Measurements from ENCODE around the gene MAP2K4.
"Not testable (repeated sequence)": the region's sequence is repeated elsewhere in the genome, so short reads cannot be mapped to it uniquely, and the experiment has no call there.

Gene MAP2K4

DNA sequence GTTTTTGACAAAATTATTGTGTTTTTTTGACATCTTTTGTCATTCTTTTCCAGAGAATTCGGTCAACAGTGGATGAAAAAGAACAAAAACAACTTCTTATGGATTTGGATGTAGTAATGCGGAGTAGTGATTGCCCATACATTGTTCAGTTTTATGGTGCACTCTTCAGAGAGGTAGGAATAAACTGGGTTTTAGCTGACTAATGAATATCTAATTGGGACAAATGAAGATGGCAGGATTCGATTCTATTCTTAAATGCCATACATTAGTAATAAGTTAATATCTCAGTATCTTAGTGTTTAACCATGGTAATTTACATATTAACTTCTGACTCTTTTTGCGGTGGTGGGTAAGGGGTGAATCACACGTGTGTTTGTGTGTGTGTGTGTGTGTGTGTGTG is 74.8 kb downstream of the MAP2K4 start:
- DNase-seq, result no peak

DNA sequence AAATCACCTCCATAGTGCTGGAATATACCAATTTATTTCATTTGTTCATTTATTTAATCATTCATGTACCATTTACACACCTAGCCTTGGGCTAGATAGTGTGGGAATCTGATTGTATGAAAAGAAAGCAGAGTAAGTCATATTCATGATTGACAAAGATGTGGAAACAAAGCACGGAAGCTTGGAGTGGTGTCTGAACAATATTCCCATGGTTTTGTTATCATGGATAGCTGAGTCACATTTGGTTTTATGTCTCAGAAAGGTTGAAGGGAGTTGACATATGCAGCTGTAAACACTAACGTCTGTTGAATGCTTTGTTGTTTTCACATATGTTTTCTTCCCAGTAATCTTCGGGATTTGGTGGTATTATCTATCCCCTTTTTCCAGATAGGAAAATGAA is 76.6 kb downstream of the MAP2K4 start:
- DNase-seq, result no peak

DNA sequence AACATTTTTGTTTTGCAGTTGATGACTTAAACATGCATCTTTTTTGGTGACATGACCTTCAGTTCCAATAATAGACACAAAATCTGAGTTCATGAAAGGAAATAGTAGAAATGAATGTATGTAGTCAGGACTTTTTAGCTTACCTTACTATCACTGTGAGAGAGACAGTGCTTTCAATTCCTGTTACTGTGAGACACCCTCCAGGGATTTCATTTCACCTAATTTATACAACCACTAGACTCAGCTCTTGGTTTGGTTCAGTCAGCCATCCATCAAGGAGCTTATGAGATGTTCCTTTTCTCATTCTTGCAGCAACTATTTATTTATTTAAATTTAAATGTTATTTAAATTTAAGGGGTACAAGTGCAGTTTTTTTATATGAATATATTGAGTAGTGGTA is 77.9 kb downstream of the MAP2K4 start:
- DNase-seq, result no peak

DNA sequence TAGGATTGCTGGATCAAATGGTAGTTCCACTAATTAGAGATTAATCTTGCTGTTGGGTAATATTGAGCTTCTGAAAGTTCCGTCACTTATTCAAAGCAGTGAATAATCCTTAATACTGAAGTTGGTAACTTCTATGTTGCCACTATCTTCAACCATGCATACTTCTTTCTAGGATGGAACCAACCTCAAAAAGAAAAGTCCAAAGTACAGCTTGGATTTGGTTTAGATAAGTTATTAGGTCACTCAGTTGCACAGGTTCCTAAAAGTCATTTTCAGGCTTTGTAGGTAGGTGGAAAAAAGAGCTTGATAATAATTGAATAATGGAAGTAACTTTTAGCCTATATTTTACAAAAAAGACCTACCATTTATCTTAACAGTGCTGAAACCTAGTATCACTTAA is 78.7 kb downstream of the MAP2K4 start:
- no peak for DNase-seq

DNA sequence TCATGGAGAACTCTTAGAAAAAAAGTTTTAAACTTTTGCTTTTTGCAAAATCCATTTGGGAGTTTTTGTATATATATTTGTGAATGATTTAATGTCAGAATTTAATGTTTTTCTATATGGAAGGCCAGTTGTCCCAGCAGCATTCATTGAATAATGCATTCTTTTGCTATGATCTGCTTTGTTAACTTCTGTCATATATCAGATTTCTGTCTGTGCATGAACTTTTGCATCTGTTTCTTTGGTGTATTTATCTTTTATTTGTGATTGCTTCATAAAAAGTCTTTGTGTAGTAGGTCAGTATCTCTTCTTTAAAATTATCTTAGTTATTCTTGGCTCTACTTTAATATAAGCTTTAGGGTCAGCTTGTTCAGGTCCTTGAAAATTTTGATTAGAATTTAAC is 84.2 kb downstream of the MAP2K4 start:
- DNase-seq, result no peak

DNA sequence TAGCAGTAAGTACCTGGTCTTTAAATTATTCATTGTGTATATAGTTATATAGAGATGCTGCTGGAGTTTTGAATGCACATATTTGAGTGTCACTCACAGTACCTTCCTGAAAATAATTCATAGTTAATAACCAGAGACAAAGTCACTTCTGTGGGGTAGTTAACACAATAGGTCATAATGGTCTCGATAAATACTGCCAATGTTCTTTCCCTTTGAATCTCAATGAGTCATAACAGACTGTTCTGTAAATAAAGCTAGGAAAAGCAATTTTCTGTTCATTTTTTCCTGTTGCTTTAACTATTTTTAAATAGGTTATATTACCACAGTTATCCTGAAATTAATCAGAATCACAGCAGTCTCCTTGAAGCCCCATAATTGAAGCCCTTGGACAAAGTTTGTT is 87.2 kb downstream of the MAP2K4 start:
- DNase-seq, result no peak

DNA sequence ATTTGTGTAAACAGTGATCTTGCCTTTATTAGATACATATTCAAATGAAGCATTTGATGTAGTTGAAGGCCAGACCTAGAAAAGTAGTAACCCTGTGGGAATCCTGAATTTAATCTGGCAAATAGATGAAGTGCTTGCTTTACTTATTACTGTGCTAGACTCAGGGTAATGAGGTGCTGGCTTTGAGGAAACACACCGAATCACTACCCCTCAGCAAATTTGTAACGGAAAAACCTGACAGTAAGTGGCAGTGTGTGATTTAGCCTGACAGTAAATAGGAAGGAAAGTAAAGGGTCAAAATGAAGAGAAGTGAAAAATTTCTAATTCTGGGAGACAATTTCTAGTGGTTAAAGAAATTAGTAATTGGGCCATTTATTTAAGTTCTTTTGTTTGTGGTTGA is 90.2 kb downstream of the MAP2K4 start:
- DNase-seq, result no peak

DNA sequence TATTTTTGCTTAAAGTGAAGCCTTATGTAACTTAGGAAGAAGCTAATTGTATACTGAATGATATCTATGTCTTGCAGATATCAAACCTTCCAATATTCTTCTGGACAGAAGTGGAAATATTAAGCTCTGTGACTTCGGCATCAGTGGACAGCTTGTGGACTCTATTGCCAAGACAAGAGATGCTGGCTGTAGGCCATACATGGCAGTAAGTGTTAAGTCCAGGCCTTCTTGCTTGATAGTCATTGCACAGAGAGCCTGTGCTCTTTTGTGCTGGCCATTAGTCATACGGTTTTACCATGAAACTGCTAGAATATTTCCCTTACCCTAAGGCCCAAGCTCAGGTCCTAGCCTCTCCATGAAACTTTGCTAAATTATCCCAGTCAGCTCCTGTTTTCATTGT is 92.5 kb downstream of the MAP2K4 start:
- DNase-seq, result no peak

DNA sequence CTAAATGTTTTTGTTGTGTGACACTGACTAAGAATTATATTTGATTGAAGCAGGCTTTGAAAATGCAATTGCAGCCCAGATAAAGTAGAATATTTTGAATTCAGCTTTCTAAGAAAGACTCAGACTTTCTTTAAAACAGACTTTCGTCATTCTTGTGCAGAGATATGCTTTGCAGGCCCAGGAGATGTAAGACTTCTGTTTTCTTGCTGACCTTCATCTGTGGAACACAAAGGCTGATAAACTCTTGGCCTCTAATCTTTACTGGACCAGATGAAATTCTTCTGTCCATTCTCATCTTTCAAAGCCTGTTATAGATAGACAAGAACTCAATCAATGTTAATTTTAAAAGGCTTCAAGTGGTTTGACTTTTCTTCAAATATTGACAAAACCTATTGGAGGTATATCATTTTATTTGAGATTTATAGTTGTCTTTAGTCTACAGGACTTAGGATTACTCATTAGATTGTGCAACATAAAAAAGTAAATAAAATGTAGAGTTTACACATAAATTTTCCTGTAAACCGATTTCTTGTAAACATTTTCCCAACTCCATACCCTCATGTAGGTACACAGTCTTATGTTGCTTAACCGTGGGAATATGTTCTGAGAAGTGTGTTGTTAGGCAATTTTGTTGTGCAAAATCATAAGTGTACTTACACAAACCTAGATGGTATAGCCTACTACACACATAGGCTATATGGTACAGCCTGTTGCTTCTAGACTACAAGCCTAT is 94.2 kb downstream of the MAP2K4 start:
- DNase-seq, result no peak

DNA sequence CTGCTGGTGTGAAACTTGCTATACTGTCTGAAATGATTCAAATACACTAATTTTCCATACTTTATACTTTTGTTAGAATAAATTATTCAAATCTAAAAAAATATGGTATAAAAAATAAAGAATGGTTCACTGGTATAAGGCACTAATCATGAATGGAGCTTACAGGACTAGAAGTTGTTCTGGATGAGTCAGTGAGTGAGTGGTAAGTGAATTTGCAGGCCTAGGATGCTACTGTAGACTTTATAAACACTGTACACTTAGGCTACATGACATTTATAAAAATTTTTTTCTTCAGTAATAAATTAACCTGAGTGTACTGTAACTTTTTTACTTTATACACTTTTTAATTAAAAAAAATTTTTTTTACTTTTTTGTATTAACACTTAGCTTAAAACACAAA is 95.5 kb downstream of the MAP2K4 start:
- DNase-seq, result no peak

DNA sequence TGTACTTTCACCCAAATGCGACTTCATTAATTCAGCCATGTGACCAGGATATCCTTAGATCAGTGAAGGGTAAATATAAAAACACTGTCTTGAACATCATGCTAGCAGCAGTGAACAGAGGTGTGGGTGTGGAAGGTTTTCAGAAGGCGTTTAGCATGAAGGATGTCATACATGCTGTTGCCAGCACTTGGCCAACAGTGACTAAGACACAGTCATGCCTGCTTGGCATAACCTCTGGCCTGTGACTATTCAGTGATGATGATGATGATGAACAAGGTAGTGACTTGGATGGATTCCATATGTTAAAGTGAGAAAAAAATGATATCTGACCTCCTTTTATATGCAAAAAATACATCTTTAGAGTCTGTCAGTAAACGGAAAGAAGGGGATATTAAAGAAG is 97.9 kb downstream of the MAP2K4 start:
- no peak for DNase-seq

DNA sequence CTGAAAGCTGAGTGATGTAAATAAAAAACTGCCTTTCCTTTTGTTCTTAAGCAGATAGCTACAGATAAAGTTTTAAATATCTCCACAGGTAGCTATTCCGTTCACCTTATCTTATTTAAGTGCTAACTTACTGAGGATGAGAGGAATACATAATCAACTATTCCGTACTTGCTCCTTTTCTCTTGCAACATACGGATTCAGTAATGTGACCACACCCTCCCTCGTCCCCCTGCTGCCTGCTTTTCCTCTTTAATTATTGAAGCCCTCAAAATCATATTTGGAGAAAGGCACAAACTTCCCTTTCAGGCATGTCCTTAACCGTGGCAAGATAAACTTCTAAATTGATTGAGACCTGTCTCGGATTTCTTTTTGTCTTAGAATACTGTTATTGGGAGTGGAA is 101.4 kb downstream of the MAP2K4 start:
- DNase-seq, result no peak

DNA sequence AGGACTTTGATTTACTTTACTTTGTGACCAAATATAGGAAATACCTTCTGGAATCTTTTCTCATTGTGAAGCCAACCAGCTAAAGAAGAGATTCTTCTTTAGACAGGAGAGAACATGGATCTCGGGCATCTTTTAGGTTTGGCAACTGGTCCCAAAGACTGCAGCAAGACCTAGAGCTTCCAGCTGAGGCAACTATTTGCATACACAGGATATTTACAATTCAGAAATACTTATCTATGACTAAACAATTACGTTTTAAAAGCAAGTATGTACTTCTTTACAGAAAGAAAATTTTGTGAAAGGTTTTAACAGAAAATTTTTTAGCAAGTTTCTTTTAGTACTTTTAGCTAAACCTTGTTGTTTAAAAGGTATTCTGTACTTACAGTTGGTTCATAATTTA is 106.5 kb downstream of the MAP2K4 start:
- DNase-seq, result no peak

DNA sequence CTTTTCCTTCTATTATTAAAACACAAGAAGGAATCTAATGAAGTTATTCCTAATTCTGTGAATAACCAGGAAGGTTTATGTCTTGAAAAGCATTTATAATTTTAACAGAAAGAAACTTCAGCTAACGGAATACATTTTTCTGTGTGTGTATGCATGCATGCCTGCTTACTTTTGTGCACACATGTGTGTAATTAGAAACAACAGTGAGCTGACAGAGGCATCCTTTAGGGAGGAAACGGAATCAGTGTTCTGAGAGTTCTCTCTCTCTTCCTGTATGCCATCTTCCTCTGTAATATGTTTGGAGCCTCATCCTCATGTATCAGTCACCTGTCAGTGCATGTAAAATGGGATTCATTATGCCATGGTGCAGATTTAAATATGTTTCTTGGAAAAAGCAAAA is 107.0 kb downstream of the MAP2K4 start:
- no peak for DNase-seq

DNA sequence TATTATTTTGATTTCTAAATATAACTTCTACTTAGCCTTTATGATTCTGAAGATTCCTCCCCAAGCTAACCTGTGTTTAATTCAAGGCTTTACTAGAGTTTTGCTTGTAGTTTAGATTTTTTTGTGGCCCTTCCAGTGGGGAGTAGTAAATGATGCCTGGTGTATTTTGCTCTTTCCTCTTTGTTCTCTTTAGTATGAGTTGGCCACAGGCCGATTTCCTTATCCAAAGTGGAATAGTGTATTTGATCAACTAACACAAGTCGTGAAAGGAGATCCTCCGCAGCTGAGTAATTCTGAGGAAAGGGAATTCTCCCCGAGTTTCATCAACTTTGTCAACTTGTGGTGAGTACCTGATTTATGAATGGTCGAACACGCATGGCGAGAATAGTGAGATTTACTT is 108.3 kb downstream of the MAP2K4 start:
- no peak for DNase-seq

DNA sequence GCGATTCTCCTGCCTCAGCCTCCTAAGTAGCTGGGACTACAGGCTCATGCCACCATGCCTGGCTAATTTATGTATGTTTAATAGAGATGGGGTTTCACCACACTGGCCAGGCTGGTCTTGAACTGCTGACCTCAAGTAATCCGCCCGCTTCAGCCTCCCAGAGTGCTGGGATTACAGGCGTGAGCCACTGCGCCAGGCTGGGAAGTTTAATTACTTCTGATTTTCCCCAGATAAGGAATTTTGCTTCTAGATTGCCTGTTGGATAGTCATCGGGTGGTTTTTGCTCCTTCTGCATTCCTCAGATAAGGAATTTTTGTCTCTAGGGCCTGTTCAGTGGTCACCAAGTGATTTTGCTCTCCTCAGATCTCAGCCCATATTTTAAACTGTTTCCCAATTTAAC is 112.5 kb downstream of the MAP2K4 start:
- no peak for DNase-seq

DNA sequence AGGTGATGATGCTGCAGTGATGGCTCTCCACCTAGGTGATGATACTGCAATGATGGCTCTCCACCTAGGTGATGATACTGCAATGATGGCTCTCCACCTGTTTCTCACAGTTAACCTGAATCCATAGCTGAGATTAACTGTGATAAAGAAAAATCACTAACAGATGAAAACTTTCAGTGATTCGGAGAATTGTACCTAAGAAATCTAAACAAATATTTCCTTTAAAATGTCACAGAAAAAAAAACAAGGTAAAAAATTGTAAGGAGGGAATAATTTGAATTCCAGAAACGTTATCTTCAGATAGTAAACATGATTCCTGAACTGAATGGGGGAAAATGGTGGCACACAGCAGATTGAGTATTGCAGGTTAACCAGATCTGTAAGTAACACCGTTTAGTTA is 113.4 kb downstream of the MAP2K4 start:
- DNase-seq, result no peak

DNA sequence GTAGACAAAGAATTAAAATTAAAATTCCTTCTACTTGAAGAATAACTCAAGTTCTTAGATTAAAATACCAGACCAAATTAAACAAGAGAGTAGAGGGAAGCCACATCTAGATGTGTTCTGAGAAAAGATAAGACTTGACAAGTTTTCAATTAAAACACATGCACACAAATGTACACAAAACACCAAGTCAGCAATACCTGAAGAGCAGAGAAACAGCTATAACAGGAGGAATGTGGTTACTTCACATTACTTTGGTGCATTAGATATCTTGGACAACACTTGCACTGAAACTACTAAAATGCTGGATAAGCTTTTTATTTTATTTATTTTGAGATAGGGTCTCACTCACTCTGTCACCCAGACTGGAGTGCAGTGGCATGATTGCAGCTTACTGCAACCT is 113.9 kb downstream of the MAP2K4 start:
- no peak for DNase-seq

DNA sequence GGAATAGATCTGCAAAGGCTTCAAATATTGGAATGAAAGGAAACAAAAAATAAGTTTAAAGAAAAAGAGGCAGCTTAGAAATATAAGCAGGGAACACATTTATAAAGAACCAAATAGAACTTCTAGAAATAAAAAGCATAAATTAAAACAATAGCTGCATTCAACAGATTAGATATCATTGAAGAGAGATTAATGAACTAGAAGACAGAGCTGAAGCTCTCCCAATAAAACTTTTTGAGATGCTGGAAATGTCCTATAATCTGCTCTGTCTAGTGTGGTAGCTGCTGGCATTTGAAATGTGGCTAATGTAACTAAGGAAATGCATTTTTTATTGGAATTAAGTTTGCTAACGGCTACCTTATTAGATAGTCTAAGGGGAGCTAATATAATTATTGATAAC is 115.6 kb downstream of the MAP2K4 start:
- DNase-seq, result no peak

DNA sequence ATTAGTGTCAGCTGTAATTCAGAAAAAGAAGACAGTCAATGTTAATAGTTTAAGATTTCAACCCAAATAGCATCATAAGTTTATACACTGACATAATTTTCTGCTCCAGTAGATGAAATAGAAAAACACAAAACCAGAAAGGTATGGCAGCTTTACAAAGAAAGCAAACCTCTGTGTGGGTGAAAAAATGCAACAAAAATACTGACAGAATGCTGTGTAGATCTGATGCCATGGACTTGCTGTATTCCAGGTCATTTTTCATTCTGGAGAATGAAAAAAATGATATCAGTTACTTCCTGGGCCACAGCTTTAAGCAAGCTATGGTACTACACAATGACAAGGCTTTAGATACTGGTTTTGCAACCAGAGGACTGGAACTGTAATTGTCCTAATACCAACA is 116.0 kb downstream of the MAP2K4 start:
- DNase-seq, result no peak

DNA sequence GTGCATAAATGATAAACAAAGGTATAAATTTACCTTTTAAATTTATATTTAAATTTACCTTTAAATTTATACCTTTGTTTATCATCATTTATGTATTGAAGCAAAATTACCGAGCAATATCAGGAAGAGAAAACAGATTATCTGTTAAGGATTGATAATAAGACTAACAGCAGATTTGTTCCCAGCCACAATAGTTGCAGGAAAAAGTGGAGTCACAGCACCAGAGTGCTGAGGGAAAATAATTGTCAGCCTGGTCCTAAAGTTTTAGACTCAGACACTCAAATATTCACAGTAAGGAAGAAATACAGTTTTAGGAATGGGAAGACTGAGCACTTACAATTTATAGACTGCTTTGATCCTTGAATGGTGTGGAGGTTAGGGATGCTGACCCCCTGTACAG is 117.2 kb downstream of the MAP2K4 start:
- DNase-seq, result no peak

DNA sequence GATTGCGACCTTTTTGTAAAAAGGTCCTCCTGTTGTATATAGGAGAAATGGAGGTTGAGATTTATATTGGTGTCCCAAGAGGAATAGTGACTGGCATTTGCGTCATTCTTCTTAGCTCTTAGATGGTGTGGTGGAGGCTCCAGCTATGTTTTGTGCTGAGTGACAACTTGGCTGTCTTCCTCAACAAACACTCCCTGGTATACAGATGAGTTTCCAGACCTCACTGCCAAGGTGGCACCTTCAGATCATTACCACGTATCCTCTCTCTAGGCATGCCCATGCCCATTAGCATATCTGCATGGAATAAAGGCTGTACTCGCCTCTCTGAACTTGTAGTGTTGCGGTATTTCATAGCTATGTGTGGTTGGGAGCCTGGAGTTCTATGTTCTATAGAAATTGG is 120.0 kb downstream of the MAP2K4 start:
- no peak for DNase-seq

DNA sequence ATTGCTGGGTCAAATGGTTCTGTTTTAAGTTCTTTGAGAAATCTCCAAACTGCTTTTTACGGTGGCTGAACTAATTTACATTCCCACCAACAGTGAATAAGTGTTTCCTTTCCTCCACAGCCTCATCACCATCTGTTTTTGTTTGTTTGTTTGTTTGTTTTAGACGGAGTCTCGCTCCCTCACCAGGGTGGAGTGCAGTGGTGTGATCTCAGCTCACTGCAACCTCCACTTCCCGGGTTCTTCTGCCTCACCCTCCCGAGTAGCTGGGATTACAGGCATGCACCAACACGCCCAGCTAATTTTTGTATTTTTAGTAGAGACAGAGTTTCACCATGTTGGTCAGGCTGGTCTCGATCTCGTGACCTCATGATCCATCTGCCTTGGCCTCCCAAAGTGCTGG is 141.5 kb downstream of the MAP2K4 start:
- DNase-seq, result not testable (repeated sequence)

DNA sequence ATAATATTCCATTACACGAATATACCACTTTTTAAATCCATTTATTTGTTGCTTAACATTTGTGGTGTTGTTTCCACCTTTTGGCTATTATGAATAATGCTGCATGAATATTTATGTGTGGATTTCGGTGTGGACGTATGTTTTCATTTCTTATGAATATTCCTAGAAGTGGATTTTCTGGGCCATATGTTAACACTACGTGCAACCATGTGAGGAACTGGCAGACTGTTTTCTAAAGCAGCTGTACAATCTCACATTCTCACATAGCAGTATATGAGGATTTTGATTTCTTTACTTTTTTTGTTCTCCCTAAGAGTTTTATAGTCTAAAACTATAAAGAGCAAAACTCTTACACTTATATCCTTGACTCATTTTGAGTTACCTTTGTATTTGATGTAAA is 143.4 kb downstream of the MAP2K4 start:
- DNase-seq, result no peak

DNA sequence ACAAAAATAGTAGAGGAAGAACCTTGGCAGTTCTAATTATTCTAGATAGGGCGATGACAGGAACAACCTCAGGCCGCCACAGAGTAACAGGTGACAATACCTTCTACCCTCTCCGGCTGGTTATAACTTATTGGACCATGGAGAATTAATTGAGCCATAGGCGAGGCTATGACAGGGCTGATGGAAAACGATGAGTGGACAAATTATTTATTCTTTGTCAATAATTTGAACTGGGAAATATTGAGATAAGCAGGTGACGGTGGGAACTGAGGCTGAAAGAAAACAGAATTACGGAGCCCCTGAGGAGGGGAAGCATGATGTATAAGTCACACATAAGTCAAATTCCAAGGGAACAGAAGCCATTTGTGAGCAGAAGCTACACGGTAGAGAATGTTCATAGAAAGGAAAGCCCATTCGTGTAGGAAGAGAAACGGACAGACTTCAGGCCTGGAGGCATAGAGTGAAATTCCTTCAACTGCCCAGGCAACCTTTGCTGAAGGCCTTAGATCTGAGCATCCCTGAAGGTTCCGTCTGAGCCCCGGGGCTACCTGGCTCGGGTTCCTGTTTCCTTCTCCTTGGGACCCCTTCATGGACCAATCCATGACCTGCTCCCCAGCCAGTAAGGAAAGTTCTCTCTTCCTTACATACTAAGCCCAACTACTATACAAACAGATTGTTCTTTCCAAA is 158.1 kb downstream of the MAP2K4 start:
- no peak for DNase-seq
